Immature natural killer cell (primary cell): ENCODE results near the gene CDC25A. TPM values are rescaled to one million over a fixed set of nuclear protein-coding genes. Genes with fewer than 3 reads are reported as not detected.
A peak's percentile ranks its signal among the peaks of the same experiment; 100 is the strongest.

Source experiments
- DNase-seq, 3 donors: peaks; one replicate each; pipeline ENCODE4 v3.0.0; 2022; ENCODE audit warnings: mixed read lengths in 1 of 3
- H3K27ac Mint-ChIP-seq, 6 donors: one replicate each; pipeline ENCODE4 v1.8.0; 2020; ENCODE audit warnings: mixed read lengths in 6 of 6, mild to moderate bottlenecking in 5 of 6, inconsistent platforms in 4 of 6, moderate library complexity in 3 of 6
- H3K27me3 Mint-ChIP-seq, 3 donors: one replicate each; pipeline ENCODE4 v1.8.0; 2020 to 2021; ENCODE audit warnings: low read depth in 3 of 3, mild to moderate bottlenecking in 3 of 3, mixed read lengths in 3 of 3, moderate library complexity in 3 of 3, inconsistent platforms in 1 of 3
- H3K36me3 Mint-ChIP-seq, 3 donors: one replicate each; pipeline ENCODE4 v1.8.0; 2020; ENCODE audit warnings: mixed read lengths in 3 of 3, inconsistent platforms in 2 of 3, mild to moderate bottlenecking in 2 of 3
- H3K4me1 Mint-ChIP-seq, 2 donors: one replicate each; pipeline ENCODE4 v1.8.0; 2020; ENCODE audit warnings: inconsistent platforms in 2 of 2, mild to moderate bottlenecking in 2 of 2, mixed read lengths in 2 of 2, moderate library complexity in 1 of 2
- H3K4me3 Mint-ChIP-seq, 5 donors: one replicate each; pipeline ENCODE4 v1.8.0; 2020; ENCODE audit warnings: mild to moderate bottlenecking in 5 of 5, mixed read lengths in 5 of 5, inconsistent platforms in 3 of 5, moderate library complexity in 3 of 5
- H3K9me3 Mint-ChIP-seq, 6 donors: one replicate each; pipeline ENCODE4 v1.8.0; 2020; ENCODE audit warnings: mild to moderate bottlenecking in 6 of 6, mixed read lengths in 6 of 6, inconsistent platforms in 4 of 6, moderate library complexity in 3 of 6
- polyA plus RNA-seq, 3 donors: library from polyadenylated mRNA; unstranded; fragments of 300-500 nt; fragmentation: Illumina TruSeq; gene quantifications; one replicate each; pipeline ENCODE4 v1.2.3, GENCODE V29; 2021

The CDC25A gene
- polyA plus RNA-seq, 3 donors from 2014 or later, result 0.16 to 0.20 TPM; not detected in 1

DNA sequence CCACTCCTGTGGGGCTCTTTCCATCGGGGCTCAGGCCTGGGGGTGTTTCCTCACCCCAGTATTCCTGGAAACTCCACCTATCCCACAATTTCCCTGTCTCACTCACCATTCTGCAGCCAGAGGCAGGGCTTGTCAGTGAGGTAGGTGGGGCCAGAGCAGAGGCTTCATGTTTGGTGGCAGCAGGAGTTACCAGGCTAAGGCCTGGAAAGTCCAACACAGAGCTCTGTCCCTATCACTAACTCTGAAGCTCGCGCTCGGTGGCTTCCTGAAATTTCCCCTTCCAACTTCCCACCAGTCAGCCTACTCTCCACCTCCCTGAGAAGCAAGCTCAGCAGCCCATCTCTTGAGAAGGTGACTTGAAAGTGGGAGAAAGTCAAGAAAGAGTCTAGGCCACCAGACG, 44.2 kb downstream of the CDC25A start:
- H3K9me3 Mint-ChIP-seq, result no peaks in the 10 kb centered on the region

DNA sequence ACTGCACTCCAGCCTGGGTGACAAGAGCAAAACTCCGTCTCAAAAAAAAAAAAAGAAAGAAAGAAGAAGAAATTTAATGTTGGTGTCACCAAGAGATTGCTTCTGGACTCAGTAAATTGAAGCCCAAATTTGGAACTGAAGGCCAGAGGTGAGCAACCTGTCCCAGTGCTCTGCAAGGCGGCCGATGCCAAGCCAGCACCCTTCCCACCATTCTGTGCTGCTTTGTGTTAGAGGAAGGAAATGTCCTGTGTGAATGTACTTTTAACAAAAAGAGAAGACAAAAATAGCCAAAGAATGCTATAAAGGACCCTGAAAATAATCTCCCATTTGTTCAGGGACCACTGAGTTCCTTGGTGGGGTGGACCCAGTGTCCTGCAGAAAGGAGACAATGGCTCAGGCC, 44.6 kb downstream of the CDC25A start:
- H3K4me3 Mint-ChIP-seq, result no peak overlapping the region
- peaks cover 0 to 2% (median 0%) of the 10 kb centered on the region in 3 donors for H3K27me3 Mint-ChIP-seq
- no peak for DNase-seq
- no peak overlapping the region for H3K27ac Mint-ChIP-seq
- H3K9me3 Mint-ChIP-seq, result no peaks in the 10 kb centered on the region
- H3K4me1 Mint-ChIP-seq, result peaks cover 0 to 5% of the 10 kb centered on the region in 2 donors
- no peaks in the 10 kb centered on the region for H3K36me3 Mint-ChIP-seq

More for the DNA sequence above, 44.2 kb downstream of the CDC25A start:
- no peak overlapping the region for H3K4me3 Mint-ChIP-seq
- H3K27me3 Mint-ChIP-seq, result peaks cover 0 to 2% (median 0%) of the 10 kb centered on the region in 3 donors
- H3K27ac Mint-ChIP-seq, result no peak overlapping the region
- no peaks in the 10 kb centered on the region for H3K36me3 Mint-ChIP-seq
- H3K4me1 Mint-ChIP-seq, result peaks cover 0 to 5% of the 10 kb centered on the region in 2 donors
- DNase-seq, result no peak

DNA sequence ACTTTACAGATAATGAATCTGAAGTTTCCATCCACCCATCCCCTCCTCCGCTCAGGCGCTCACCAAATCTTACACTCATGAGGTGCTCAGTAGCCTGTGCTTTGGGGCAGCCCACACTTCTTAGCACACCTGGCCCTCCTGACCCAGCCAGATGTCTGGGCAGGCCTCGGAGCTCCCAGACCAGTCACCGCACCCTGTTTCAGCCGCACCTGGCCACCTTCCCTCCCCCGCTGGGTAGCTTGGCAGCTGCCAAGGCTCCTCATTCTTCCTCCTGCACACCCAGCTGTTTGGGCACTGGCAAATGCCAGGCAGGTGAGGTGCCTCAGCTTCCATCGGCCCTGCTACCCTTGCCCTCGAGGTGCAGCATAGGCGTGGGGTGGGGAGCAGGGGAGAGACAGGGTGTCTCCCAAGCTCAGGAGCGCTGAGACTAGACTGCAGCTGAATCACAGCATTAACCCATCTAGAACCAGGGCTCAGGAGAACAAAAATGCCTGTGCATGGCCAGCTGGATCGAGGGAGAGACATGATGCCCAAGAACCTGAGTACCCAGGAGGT, 45.8 kb downstream of the CDC25A start:
- Mint-ChIP-seq H3K9me3 (no peaks in the 10 kb centered on the region), H3K36me3 (no peaks in the 10 kb centered on the region), H3K4me3 (no peak overlapping the region), H3K27ac (no peak overlapping the region), H3K27me3 (peaks cover 0 to 2% (median 0%) of the 10 kb centered on the region in 3 donors), H3K4me1 (peaks cover 0 to 5% of the 10 kb centered on the region in 2 donors)
- no peak for DNase-seq

GRCh38 chr3:48141604-48142137, 46.5 kb downstream of the CDC25A start:
- no peak overlapping the region for H3K27ac Mint-ChIP-seq

GRCh38 chr3:48140936-48141603, 47.1 kb downstream of the CDC25A start:
- no peak for DNase-seq
- H3K4me1 Mint-ChIP-seq, result peaks cover 0 to 5% of the 10 kb centered on the region in 2 donors
- H3K4me3 Mint-ChIP-seq, result no peak overlapping the region
- H3K27me3 Mint-ChIP-seq, result peaks cover 0 to 2% (median 0%) of the 10 kb centered on the region in 3 donors
- no peaks in the 10 kb centered on the region for H3K36me3 Mint-ChIP-seq
- H3K27ac Mint-ChIP-seq, result no peak overlapping the region
- no peaks in the 10 kb centered on the region for H3K9me3 Mint-ChIP-seq

More at GRCh38 chr3:48141604-48142137, 46.5 kb downstream of the CDC25A start:
- Mint-ChIP-seq H3K4me1 (peaks cover 0 to 5% of the 10 kb centered on the region in 2 donors), H3K4me3 (no peak overlapping the region), H3K36me3 (no peaks in the 10 kb centered on the region), H3K27me3 (peaks cover 0 to 2% (median 0%) of the 10 kb centered on the region in 3 donors), H3K9me3 (no peaks in the 10 kb centered on the region)
- no peak for DNase-seq

DNA sequence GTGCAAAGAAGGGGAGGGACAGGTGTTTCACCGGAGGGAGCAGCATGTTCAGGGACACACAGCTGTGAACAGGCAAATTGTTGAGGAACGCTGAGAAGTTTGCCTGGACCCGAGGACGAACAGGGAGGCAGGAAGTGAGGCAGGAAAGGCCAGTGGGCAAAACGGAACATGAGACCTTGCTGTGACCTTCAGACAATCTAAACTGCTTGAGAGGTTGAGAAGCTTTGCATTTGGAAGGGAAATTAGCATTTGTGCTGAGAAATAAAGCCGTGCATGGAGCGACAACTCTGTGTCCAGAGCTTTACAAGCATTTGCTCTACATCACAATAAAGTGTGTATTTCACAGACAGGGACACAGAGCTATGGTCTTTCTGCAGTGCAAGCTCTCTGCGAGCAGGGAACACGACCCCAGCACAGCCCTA, 47.9 kb downstream of the CDC25A start:
- H3K27me3 Mint-ChIP-seq, result peaks cover 0 to 2% (median 0%) of the 10 kb centered on the region in 3 donors
- H3K36me3 Mint-ChIP-seq, result no peaks in the 10 kb centered on the region
- no peaks in the 10 kb centered on the region for H3K9me3 Mint-ChIP-seq
- no peak overlapping the region for H3K4me3 Mint-ChIP-seq
- DNase-seq, result no peak
- peak overlapping the region in 1 of 6 donors; percentile 34 for H3K27ac Mint-ChIP-seq
- peaks cover 0 to 5% of the 10 kb centered on the region in 2 donors for H3K4me1 Mint-ChIP-seq

- no peaks in the 10 kb centered on the region for H3K36me3 Mint-ChIP-seq
- no peak overlapping the region for H3K27ac Mint-ChIP-seq
- no peaks in the 10 kb centered on the region for H3K9me3 Mint-ChIP-seq
- peaks cover 0 to 2% (median 0%) of the 10 kb centered on the region in 3 donors for H3K27me3 Mint-ChIP-seq
- no peak for DNase-seq
- peaks cover 0 to 5% of the 10 kb centered on the region in 2 donors for H3K4me1 Mint-ChIP-seq
- H3K4me3 Mint-ChIP-seq, result no peak overlapping the region
These were observed 50.7 kb downstream of the CDC25A start for GRCh38 chr3:48137425-48137999.

GRCh38 chr3:48135552-48136495, 52.4 kb downstream of the CDC25A start:
- Mint-ChIP-seq H3K27me3 (no peaks in the 10 kb centered on the region), H3K4me1 (peaks cover 0 to 5% of the 10 kb centered on the region in 2 donors), H3K27ac (peak overlapping the region in 1 of 6 donors; percentile 6), H3K4me3 (no peak overlapping the region), H3K36me3 (no peaks in the 10 kb centered on the region), H3K9me3 (no peaks in the 10 kb centered on the region)
- no peak for DNase-seq

DNA sequence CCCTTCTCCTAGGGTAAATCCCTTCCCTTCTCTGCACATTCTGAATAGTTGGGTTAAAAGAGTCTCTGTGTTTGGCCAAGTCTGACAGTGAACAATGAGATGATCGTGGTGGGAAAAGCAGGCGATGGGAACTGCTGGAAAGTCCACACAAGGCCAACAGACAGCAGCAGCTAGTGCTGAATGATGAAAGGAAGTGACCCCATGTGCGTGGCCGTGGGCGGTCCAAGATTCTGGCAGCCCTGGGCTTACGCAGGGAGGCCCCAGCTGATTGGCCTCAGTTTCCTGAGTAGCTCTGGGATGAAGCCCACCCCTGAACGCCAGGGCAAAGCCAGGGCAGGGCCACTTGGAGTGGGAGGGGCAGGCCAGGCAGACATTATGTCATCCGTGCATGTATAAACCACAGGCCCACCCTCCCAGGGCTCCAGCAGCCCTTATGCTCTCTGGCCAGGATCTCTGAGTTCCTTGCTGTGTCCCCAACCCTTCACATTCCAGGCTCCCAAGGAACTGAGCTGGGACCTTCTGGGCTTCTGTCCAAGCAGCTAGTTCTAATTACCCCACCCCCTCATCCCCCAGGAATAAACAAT, 57.8 kb downstream of the CDC25A start:
- Mint-ChIP-seq H3K4me3 (no peak overlapping the region), H3K27ac (no peak overlapping the region), H3K36me3 (no peaks in the 10 kb centered on the region), H3K4me1 (no peaks in the 10 kb centered on the region), H3K9me3 (no peaks in the 10 kb centered on the region), H3K27me3 (peaks cover 0 to 2% (median 0%) of the 10 kb centered on the region in 3 donors)
- DNase-seq, result no peak

DNA sequence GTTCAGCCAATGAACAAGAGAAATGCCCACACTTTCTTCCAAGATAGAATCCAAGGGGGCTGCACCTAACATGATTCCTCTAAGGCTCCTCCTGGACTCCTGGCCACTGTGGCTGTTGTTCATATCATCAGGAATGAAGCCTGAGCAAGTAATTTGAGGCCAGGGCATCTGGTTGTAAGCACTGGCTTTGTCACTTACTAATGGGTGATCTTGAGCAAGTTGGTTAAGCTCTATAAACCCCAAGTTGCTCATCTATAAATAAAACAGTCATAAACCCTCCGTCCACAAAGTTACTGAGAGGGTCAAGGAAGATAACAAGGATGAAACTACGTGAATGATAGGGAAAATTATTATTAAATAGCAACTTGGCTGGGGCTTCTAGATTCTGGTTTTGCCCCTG, 58.3 kb downstream of the CDC25A start:
- H3K27ac Mint-ChIP-seq, result no peak overlapping the region
- no peaks in the 10 kb centered on the region for H3K4me1 Mint-ChIP-seq
- no peak for DNase-seq
- peaks cover 0 to 2% (median 0%) of the 10 kb centered on the region in 3 donors for H3K27me3 Mint-ChIP-seq
- H3K9me3 Mint-ChIP-seq, result no peaks in the 10 kb centered on the region
- no peak overlapping the region for H3K4me3 Mint-ChIP-seq
- H3K36me3 Mint-ChIP-seq, result no peaks in the 10 kb centered on the region

- Mint-ChIP-seq H3K36me3 (no peaks in the 10 kb centered on the region), H3K27me3 (peaks cover 0 to 2% (median 0%) of the 10 kb centered on the region in 3 donors), H3K4me1 (no peaks in the 10 kb centered on the region), H3K27ac (no peak overlapping the region), H3K4me3 (no peak overlapping the region), H3K9me3 (no peaks in the 10 kb centered on the region)
- DNase-seq, result no peak
These were observed 59.4 kb downstream of the CDC25A start for GRCh38 chr3:48128774-48129173.

DNA sequence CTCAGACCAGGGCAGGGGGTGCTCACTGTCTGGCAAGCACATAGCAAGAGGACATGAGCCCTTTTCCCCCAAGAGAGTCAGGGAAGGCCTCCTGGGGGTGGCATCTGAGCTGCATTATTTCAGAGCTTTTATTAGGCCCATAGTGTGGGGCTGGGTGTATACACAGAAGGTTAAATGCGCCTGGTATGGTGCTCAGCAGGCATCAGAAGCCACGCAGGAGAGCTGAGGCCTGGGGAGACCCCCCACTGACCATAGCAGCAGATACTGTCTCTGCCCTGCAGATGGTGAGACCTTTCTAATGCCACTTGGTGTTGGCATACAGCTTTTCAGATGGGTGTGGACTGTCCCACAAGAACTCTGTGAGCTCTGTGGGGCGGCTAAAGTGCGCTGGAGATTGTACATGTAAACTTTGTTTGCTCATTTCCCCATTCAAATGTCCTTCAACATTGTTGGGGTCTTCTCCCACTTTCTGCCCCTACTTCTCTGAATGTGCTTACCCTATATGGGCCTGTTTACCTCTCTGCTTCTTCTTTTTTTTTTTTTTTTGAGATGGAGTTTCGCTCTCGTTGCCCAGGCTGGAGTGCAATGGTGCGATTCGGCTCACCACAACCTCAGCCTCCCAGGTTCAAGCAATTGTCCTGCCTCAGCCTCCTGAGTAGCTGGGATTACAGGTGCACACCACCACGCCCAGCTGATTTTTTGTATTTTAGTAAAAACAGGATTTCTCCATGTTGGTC, 62.2 kb downstream of the CDC25A start:
- Mint-ChIP-seq H3K36me3 (no peaks in the 10 kb centered on the region), H3K27ac (no peak overlapping the region), H3K27me3 (peaks cover 0 to 2% (median 0%) of the 10 kb centered on the region in 3 donors), H3K4me1 (no peaks in the 10 kb centered on the region), H3K4me3 (no peak overlapping the region), H3K9me3 (no peaks in the 10 kb centered on the region)
- no peak for DNase-seq
